Measurements from ENCODE around the gene EAF1. TPM values are rescaled to one million over a fixed set of nuclear protein-coding genes. Genes with fewer than 3 reads are reported as not detected.

EAF1 gene
- total and polyA plus RNA-seq, 2 of the 8 experiments (the other 6 are each of a cell fraction or from before 2014, with no cell fraction given), result 13.9 to 26.8 TPM

GRCh38 chr3:15478640-15478979, 51.2 kb downstream of the EAF1 start:
- CTCF ChIA-PET (ENCODE audit: partially characterized antibody), result interaction anchor here (0.6 to 1.5 kb wide), 5 partner anchors 12 to 213 kb away, joined by 3 read pairs; no protein-coding TSS in a partner anchor
- no peak overlapping the region for H3K18ac ChIP-seq (ENCODE audit: extremely low read depth, low read length)

More at GRCh38 chr3:15478640-15478979, 51.2 kb downstream of the EAF1 start:
- no peaks in the 10 kb centered on the region for H3K79me1 ChIP-seq (ENCODE audit: low read depth, low read length)
- no peak overlapping the region for H2BK120ac ChIP-seq (replicated peaks; ENCODE audit: low read depth, low read length)
- DNase-seq (ENCODE audit: low read depth in 1 of 2, low spot score in 2 of 2) (no peak), FAIRE-seq (no peak)
- 94% methylated on average over 5 of the region's 5 CpGs; no CpG with 5 or more reads in 1 of the 2 experiments for WGBS, 2 experiments (ENCODE audit: extremely low coverage in 1 of 2, insufficient coverage in 1 of 2, insufficient read length in 1 of 2, insufficient replicate concordance in 2 of 2, low coverage in 1 of 2, low lambda C conversion rate in 2 of 2, missing lambda C conversion rate in 1 of 2)
- H3K9me3 ChIP-seq (ENCODE audit: insufficient read depth in 2 of 2, low read depth in 1 of 2, low read length in 1 of 2), result no peaks in the 10 kb centered on the region
- no peak overlapping the region for H4K5ac ChIP-seq (ENCODE audit: insufficient read length, low read depth, low read length)
- H3K27me3 ChIP-seq (replicated peaks in 1 of 4; ENCODE audit: control insufficient read depth in 3 of 4, extremely low read depth in 1 of 4, insufficient read depth in 3 of 4, low read length in 3 of 4), result no peaks in the 10 kb centered on the region
- no peak overlapping the region for H2BK12ac ChIP-seq (ENCODE audit: low read depth, low read length)
- H4K8ac ChIP-seq (ENCODE audit: extremely low read depth, insufficient read depth, low read length), result no peak overlapping the region
- H2BK5ac ChIP-seq (ENCODE audit: low read depth, low read length), result no peak overlapping the region
- H3K4ac ChIP-seq (replicated peaks; ENCODE audit: insufficient read length, low read depth, low read length), result no peak overlapping the region
- no peaks in the 10 kb centered on the region for H3K36me3 ChIP-seq (ENCODE audit: control insufficient read depth in 2 of 4, insufficient read depth in 4 of 4, low read length in 3 of 4)
- no peak for TF ChIP-seq CBX5 (IDR thresholded peaks at IDR 0.05; ENCODE audit: low read depth, low read length)
- no peak overlapping the region for H3K27ac ChIP-seq (ENCODE audit: low read depth, low read length)
- H3K79me2 ChIP-seq (ENCODE audit: control insufficient read depth in 1 of 2, insufficient read depth in 2 of 2, low read length in 2 of 2), result no peaks in the 10 kb centered on the region
- no peak overlapping the region for H2BK15ac ChIP-seq (ENCODE audit: low read length)
- no peak overlapping the region for H3K56ac ChIP-seq (replicated peaks; ENCODE audit: insufficient read length, low read depth, low read length)
- POLR2A ChIA-PET (ENCODE audit: partially characterized antibody), result no interaction called here
- no peak overlapping the region for H2AFZ ChIP-seq (ENCODE audit: low read length)
- no peak overlapping the region for H2AK5ac ChIP-seq (ENCODE audit: low read depth, low read length)
- H2BK20ac ChIP-seq (ENCODE audit: low read length), result no peak overlapping the region
- no peak overlapping the region for H3K23ac ChIP-seq (ENCODE audit: insufficient read length)
- H4K91ac ChIP-seq (replicated peaks; ENCODE audit: insufficient read length, low read length), result no peak overlapping the region
- H3K4me1 ChIP-seq (replicated peaks in 1 of 4; ENCODE audit: control insufficient read depth in 3 of 4, insufficient read depth in 4 of 4, low read length in 3 of 4), result peaks cover 0 to 1% (median 0%) of the 10 kb centered on the region in 4 experiments; a peak in 1 of 7 replicates
- H3K4me2 ChIP-seq (ENCODE audit: insufficient read depth in 1 of 2, low read depth in 2 of 2, low read length in 2 of 2), result no peak overlapping the region
- no peaks in the 10 kb centered on the region for H3K23me2 ChIP-seq (ENCODE audit: low read depth, low read length)
- no peak overlapping the region for H3K14ac ChIP-seq (ENCODE audit: insufficient read length)
- H3K4me3 ChIP-seq (ENCODE audit: extremely low read depth in 1 of 4, insufficient read depth in 2 of 4, low read depth in 3 of 4, low read length in 4 of 4), result no peak overlapping the region
- no peaks in the 10 kb centered on the region for H4K20me1 ChIP-seq (replicated peaks in 1 of 2; ENCODE audit: control insufficient read depth in 1 of 2, insufficient read depth in 2 of 2, low read length in 2 of 2)
- no peak overlapping the region for H3K9ac ChIP-seq (replicated peaks in 1 of 4; ENCODE audit: extremely low read depth in 1 of 4, low read depth in 3 of 4, low read length in 3 of 4)

Measured in H1 (cell line).